NCI-H2227 (cell line): ENCODE data around the gene MATR3.

ENCODE experiments used
- DNase-seq: peaks from one replicate; lab custom pipeline; 2025; ENCODE audit not compliant: unreplicated experiment; lab: John Stamatoyannopoulos, UW

MATR3 gene

DNA sequence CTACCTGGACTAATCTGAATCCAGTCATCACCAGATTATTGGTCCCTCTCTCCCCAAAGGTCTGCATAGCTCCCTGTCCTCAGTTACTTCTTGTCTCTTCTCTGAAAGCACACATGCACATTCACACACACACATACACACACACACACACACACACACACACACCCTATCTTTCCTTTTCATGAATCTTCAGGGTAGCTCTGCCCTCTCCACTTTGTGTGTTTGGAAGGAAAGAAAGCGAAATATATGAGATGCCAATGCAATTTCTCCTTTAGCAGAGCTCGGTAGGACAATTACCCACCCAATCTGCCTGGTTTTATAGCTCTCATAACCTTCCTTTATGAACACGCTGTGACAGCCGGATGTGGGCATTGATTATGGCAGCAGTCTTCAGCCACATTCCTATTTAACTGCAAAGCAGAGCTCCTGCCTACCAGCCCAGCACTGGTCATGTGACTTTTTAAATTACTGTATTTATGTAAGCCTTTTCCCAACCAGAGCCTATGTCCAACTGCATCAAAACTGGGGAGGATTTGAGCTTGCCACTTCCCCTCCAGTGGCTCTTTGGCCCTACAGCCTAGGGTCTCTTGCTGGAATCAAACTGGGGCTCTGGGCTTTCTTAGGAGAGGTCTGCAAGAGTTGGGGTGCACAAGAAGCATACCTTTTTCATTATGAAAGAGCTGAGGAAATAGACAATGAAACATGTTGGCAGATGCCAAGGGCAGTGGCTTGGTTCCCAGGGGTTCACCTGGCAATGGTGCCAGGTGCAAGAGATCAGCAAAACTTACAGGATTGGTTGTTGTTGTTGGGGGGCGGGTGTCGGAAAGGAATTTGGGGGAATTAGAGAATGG, 20.8 kb upstream of the MATR3 start:
- peak; percentile 76 for DNase-seq

DNA sequence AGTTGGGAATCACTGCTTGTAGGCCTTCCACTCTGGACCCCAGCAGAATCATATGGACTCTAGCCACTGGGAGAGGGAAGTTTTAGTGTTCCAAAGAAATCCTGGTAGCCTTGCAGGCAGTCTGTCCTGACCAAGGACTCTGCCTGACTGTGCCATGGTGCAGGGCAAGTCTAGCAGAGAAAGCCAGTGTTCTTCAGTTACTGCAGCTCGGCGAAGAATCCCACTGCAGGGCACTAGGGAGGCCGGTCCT, 20.3 kb upstream of the MATR3 start:
- DNase-seq: no peak

DNA sequence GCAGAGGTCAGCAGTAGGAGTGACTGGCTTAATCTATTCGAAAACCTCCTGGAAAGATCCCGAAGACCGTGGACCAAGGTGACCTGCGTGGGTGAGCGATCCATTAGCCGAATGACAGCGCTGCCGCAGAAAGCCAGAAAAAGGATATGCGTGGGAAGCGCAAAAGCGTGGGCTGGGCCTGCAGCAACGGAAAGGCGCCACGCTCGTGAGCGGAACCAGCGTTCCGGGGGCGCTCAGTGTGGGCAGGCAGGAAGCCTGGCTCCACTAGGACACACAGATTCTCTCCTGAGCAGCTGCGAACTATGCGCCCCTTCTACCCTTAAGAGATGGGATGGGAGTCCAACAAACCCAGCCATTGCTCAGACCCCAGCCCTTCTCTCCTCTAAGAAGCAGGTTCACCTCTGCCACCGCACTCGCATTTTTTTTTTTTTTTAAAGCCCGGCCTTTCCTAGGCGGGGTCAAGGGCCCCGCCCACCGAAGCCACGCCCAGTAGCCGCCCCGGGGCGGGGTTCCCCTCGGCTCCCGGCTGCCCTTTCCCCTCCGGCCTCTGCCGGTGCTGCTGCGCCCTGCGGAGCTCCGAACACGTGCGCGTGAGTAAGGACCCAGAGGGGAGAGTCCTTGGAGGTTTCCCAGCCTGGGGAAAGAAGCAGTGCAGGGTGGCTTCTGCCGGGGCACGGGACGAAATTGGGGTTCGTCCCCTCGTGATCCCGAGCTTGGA, 19.8 kb upstream of the MATR3 start:
- DNase-seq: peak; percentile 86

DNA sequence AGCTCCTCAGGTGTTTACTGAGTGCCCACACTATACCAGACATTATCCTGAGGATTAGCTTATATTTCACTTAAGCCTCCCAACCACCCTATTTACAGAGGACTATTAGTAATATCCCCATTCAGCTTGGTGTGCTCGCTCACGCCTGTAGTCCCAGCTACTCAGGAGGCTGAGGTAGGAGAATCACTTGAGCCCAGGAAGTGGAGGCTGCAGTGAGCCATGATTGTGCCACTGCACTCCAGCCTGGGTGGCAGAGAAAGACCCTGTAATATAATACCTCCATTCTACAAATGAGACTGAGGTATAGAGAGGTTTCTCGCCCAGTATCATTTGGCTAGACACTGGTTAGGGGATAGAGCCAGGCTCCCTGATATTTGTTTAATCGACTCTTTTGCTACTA, 18.0 kb upstream of the MATR3 start:
- DNase-seq: no peak

DNA sequence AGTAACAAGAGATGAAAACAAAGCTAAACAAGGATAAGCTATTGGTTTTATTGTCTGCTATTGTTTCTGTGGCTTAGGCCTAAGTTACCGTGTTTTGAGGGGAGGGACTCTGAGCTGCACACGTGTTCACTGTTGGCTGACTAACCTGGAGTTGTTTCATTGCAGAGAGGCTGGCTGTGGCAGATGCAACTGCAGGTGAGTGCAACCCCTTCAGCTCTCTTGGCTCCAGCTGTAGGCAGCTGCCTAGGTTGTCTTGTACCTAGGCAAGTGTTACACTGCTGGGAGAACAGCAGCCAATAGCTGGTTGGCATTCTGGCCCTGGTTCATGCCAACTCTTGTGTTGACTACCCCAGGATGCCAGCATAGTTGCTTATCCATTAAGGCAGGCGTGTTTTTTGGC, 17.6 kb upstream of the MATR3 start:
- no peak for DNase-seq

DNA sequence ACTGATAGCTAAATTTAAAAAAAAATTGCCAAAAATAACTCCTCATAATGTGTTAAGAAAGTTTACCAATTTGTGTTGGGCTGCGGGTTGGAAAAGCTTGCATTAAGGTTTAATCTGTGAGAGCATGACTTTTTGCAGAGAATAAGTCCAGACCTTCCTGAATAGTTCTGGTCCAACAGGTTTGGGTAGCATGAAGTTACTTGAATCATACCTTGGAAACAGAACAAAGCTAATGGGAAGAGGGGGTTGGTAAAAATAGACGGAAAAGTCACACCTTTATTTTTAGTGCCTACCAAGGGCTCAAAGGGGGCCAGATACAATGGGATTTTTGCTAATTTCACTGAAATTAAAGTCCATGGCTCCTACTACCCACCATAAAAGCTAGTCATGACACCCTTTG, 17.1 kb upstream of the MATR3 start:
- DNase-seq: no peak

DNA sequence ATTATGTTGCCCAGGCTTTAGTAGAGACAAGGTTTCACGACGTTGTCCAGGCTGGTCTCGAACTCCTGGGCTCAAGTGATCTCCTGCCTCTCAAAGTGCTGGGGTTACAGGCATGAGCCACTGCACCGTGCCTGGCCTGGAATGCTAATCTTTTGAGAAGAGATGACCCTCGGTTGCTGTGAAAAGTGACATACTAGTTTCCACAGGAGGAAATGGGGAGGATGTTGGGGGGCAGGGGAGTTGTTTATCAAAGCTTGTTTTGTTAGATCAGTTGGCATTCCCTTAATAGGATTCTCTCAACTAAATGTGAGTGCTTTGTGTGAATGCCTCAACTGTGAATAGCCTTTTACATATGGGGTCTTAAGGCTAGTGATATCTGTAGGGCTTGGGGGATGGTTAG, 16.4 kb upstream of the MATR3 start:
- DNase-seq: no peak

DNA sequence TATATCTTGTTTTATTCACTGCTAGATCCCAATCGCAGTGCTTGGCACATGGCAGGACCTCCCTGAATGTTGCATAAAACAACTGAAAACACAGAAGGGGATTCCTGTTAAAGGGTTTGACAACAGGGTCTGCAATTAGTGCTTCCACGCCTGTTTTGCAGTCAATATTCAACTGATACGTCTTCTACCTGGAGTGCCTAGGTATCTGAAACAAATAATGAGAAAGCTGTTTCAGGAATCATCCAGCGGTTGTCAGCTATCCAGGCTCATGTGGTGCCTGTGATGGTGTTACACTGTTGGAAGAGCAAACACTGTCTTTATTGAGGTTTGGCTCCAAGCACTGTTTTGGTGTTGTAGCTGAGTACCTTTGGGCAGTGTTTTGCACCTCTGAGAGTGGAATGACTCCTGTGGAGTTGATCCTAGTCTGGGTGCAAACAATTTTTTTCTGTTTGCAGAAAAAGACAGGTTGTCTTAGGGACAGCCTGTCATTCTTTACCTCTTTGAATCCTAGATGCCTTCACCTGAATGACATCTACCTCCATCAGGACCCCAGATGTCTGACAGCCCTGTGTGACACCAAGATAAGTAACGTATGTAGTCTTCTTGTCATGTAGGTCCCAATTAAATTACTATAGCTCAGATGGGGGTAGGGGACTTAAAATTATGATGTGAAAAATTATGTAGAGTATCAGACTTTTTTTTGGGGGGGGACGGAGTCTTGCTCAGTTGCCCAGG, 14.8 kb upstream of the MATR3 start:
- no peak for DNase-seq

DNA sequence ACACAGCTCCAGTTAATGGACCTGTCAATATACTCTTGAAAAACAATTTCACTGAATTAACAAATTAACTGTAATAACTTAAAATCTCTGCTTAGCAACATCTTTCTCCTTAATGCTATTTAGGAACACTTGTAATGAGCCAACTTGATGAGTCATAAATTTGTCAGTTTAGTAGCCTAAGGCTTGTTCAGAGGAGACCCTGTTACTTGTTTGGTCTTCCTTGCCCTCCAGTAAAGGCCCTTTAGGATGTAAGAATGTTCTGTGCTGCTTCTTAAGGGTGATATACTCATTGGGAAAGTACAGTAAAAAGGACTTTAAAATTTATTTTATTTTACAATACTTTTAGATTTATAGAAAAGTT, 11.4 kb upstream of the MATR3 start:
- DNase-seq: no peak

DNA sequence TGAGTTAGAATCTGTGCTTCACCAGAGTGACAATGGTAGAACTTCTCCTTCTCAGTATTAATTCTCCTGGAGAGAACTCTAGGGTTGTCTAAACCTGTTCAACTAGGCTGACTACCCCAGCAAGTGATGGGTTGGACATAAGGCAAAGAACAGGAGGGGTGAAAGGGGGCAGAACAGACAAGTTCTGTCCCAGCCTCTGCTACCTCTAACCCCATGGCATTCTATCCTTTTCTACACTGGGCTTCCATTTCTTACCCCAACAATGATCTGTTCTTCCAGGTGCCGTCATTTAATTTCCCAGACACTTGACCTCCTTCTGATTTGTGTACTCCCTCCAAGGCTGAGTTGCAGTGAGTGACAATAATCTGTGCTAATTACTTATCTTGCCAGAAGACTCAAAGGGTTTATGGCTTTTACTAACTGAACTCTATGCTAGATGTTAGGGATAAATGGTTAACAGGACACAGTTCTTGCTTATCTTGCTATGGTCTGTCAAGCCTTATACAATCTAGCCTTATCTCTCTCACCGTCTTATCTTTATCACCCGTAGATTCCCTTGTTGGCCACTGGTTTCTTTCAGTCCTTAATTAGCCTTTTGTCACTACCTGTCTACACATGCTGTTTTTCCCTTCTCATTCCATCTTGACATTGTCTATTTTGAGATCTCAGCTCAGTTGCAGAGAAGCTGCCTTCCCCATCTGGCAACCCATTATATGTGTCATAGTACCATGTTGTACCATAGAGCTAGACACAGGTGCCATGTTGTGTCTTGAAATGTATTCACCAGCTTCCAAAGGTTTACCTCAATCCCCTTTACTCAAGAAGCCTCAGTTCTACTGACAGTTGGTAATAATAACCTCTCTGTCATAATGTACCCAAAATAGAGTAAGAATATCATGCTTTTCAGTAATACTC, 10.0 kb upstream of the MATR3 start:
- no peak for DNase-seq

DNA sequence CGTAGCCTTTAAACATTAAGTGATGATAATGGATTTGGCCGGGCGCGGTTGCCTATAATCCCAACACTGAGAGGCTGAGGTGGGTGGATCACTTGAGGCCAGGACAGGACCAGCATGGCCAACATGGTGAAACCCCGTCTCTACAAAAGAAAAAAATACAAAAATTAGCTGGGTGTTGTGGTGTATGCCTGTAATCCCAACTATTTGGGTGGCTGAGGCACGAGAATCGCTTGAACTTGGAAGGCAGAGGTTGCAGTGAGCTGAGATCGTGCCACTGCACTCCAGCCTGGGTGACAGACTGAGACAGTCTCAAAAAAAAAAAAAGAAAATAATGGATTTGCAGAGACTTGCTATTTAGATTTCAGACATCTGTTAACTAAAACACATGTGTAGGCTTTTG, 9.2 kb upstream of the MATR3 start:
- no peak for DNase-seq

DNA sequence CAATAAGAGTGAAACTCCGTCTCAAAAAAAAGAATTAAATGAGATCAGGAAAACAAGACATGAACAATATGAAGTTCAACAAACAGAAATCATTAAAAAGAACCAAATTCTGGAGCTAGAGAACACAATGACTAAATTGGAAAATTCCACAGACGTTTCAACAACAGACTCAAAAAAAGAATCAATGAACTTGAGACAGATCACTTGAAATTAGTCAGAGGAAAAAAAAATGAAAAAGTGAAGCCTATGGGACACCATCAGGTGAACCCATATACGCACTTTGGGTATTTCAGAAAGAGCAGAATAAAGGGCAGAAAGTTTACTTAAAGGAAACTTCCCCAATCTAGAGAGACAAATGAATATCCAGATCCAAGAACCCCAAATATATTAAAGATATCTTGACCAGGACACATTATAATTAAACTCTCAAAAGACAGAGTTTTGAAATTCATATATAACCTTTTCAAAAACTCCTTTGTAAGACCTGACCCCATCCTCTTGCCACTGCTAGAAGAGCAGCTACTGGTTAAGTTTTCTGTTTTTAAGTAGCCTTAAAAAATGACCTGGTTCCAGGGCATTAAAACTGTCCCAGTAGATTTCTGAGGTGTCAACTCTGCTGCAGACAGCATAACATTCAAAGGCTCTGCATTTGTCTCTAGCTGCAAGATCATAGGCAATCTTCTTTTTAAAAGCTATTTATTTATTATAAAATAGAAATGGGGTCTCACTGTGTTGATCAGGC, 7.7 kb upstream of the MATR3 start:
- no peak for DNase-seq

DNA sequence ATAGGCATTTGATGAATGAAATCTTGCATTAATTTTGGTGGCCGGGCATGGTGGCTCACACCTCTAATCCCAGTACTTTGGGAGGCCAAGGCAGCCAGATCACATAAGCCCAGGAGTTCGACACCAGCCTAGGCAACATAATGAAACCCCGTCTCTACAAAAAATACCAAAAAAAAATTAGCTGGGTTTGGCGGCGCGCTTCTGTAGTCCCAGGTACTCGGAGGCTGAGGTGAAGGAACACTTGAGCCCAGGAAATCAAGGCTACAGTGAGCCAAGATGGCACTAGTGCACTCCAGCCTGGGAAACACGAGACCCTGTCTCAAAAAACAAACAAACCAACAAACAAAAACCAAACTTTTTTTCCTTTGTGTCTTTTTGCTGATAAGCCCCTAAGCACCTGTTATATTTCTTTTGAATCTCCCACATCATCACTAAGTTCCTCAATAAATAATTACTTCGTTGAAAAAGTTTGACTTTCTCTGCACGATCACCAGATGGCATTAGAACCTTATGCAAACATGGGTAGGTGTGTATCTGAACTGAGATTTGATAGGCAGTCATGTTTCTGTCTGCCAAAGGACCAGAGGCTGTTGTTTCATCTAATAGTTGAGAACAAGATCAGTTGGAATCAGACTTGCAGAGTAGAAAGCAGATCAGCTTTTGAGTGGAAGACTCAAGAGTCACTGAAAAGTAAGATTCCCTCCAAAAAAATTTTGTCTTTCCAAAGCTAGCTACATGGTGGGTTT, 5.5 kb upstream of the MATR3 start:
- no peak for DNase-seq

DNA sequence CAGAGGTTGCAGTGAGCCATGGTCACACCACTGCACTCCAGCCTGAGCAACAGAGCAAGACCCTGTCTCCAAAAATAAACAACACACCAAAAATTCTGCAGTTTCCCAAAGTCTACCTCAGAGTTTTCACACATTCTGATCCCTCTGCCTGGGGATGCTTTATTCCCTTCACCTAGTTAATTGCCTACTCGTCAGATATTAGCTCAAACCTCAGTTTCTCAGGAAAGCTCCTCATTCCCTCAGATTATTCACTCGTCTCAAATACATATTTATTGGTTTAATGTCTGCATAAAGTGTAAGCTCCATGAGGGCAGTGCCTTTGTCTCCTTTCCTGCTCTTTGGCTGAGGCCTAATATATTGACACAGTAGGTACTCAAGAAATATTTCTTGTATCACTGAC, 2.5 kb upstream of the MATR3 start:
- no peak for DNase-seq

DNA sequence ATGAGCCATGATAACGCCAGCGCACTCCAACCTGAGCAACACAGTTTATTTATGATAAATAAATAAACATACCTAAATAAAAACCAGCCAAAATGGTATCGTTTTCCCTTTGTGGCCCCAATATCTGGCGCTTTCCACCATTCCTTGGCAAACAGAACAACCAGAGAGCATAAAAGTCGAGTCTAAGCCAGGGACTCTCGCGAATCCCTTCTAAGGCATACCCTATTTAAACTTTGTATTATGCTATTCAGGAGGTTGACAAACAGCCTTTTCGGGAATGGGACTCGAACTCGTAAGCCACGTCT, 386 bp upstream of the MATR3 start:
- DNase-seq: no peak

DNA sequence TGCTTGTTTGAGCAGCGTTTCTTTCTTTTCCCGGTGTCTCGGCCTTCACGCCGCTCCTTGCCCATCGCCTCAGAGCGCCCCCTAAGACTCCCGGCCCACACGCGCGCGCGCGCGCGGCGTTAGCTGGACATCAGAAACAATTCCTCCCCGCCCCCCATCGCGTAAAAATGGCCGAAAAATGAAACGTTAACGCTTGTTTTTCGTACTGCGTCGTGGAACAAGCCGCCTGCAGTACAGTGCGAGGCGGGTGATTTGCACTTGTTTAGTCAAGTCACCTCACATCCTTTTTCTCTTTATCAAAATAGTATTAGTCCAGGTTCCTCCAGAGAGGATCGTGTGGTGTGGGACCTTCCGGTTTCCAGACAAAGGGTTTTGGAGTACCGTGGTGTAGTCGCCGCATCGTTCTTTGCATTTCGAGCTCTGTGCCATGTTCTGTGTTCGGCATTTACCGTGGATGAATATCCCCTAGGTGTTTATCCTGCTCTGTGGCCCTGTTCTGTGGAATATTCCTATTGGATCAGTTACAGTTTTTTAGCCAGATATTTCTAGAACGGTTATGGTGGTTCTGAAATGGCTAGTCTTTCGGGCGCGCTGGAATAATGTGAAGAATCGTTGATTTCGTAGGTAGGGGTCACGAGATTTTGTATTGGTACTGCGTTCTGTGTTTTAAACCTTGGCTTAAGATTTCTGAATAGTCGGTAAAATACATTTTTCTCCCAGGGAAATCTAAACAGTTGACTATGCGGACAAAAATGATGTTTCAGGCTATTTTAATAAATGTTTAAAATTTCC, 1.0 kb downstream of the MATR3 start:
- DNase-seq: peak; percentile 88

DNA sequence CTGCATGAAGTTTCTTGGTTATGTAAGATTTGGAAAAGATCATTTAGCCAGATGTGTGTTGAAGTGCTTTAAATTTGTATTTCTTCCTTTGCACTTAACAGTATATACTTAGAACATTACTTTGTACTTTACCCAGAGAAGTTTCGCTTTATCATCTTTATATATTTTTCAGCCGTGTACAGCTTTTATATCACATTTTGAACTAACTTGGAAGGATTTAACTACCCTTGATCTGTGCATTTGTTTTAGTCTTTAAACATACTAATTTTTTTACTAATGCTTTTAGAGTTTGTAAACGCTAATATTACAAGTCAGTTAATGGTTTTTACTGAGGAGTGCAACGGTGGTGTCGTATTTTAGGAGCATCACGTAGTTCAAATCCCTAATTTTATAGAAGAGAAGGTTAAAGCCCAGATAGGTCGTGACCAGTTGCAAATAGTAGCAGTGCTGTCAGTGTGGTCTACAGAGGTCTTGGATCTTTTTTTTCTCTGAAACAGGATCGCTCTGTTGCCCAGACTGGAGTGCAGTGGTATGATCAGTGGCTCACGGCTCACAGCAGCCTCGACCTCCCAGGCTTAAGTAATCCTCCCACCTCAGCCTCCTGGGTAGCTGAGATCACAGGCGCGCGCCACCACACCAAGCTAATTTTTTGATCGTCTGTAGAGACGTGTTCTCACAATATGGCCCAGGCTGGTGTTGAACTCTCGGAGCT, 2.0 kb downstream of the MATR3 start:
- DNase-seq: no peak

DNA sequence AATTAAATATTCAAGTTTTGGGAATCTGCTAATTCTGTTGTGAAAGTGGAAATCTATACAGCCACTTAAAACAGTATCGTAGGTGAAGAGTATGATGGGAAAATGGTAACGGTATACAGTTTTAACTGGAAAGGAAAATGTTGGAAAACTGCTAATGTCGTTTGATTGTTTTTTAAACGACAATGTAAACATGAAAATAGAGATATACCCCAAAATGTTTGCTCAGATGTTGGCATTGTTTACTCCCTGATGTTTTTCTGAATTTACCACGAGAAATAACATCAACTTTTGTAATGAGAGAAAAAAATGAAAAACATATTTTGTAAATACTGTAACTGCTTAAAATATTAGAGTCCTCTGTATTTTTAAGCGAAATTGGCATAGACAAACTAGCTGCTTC, 2.7 kb downstream of the MATR3 start:
- DNase-seq: no peak

DNA sequence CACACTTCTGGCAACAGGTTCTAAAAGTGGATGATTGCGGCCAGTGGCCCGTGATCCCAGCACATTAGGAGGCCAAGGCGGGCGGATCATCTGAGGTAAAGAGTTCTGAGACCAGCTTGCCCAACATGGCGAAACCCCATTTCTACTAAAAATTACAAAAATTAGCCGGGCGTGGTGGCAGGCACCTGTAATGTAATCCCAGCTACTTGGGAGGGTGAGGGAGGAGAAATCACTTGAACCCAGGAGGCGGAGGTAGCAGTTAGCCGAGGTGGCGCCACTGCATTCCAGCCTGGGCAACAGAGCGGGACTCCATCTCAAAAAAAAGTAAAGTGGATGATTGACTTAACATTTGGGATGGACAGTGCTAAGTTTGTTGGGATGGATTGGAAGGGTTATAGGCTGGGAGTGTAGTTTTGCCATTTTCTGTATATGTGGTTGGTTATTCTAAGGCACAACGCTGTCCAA, 3.4 kb downstream of the MATR3 start:
- no peak for DNase-seq
